T-helper 2 cell (primary cell): ENCODE data around the gene ZBED3.
"Not testable (repeated sequence)": the region's sequence is repeated elsewhere in the genome, so short reads cannot be mapped to it uniquely, and the experiment has no call there.

Experiments used
- DNase-seq, 5 experiments: peaks; one replicate each; pipeline versions ENCODE4 v3.0.0 to v3.0.0-alpha.2; 2012 to 2022
- total RNA-seq, 2 donors: gene quantifications; one replicate each; lab custom pipeline; 2026; lab: John Stamatoyannopoulos, UW

Gene ZBED3
- 0.31 to 0.67 reads per million in 2 donors for total RNA-seq

GRCh38 chr5:77086689-77087483 is at the start of gene ZBED3:
ZBED3 (minus strand) TSS chr5:77087285; CDS start chr5:77077878, 9,407 bp downstream.
- DNase-seq, result peak; percentile 11 to 77 (median 32)

- no peak for DNase-seq
Observed at GRCh38 chr5:77133061-77133758, 46.1 kb upstream of the ZBED3 start.

GRCh38 chr5:77131361-77131760 is 44.3 kb upstream of the ZBED3 start:
- DNase-seq, result no peak

GRCh38 chr5:77129391-77129990 is 42.4 kb upstream of the ZBED3 start:
- DNase-seq, result peak in 1 of 5 experiments; percentile 17

- DNase-seq, result no peak
Observed at GRCh38 chr5:77128411-77129061, 41.5 kb upstream of the ZBED3 start.

GRCh38 chr5:77123057-77123456 is 36.0 kb upstream of the ZBED3 start:
- no peak for DNase-seq

GRCh38 chr5:77120706-77121105 is 33.6 kb upstream of the ZBED3 start:
- no peak for DNase-seq

GRCh38 chr5:77120086-77120485 is 33.0 kb upstream of the ZBED3 start:
- DNase-seq, result no peak

- no peak for DNase-seq
Observed at GRCh38 chr5:77117161-77117560, 30.1 kb upstream of the ZBED3 start.

GRCh38 chr5:77107035-77107434 is 19.9 kb upstream of the ZBED3 start:
- DNase-seq, result not testable (repeated sequence)

- no peak for DNase-seq
Observed at GRCh38 chr5:77104813-77105212, 17.7 kb upstream of the ZBED3 start.

- DNase-seq, result no peak
Observed at GRCh38 chr5:77103457-77103856, 16.4 kb upstream of the ZBED3 start.

- no peak for DNase-seq
Observed at GRCh38 chr5:77102549-77102948, 15.5 kb upstream of the ZBED3 start.

GRCh38 chr5:77101298-77101697 is 14.2 kb upstream of the ZBED3 start:
- DNase-seq, result no peak

- DNase-seq, result no peak
Observed at GRCh38 chr5:77095189-77095588, 8.1 kb upstream of the ZBED3 start.

- DNase-seq, result no peak
Observed at GRCh38 chr5:77087484-77088261, 588 bp upstream of the ZBED3 start.

- DNase-seq, result no peak
Observed at GRCh38 chr5:77086368-77086688, 757 bp downstream of the ZBED3 start.

- no peak for DNase-seq
Observed at GRCh38 chr5:77083088-77083487, 4.0 kb downstream of the ZBED3 start.

GRCh38 chr5:77082280-77082679 is 4.8 kb downstream of the ZBED3 start:
- no peak for DNase-seq

GRCh38 chr5:77080905-77081304 is 6.2 kb downstream of the ZBED3 start:
- DNase-seq, result no peak

- not testable (repeated sequence) for DNase-seq
Observed at GRCh38 chr5:77080479-77080878, 6.6 kb downstream of the ZBED3 start.

GRCh38 chr5:77077829-77078176 is 9.3 kb downstream of the ZBED3 start:
- no peak for DNase-seq
